GM10847 (cell line): Measurements from ENCODE around the gene PDE4DIP.
"Not testable (repeated sequence)": the region's sequence is repeated elsewhere in the genome, so short reads cannot be mapped to it uniquely, and the experiment has no call there.

Source experiments
- POLR2A ChIP-seq: IDR thresholded peaks from 2 replicates; pipeline ENCODE4 v1.6.1; 2011; ENCODE audit not compliant: insufficient read length; ENCODE audit errors: extremely low read depth

PDE4DIP gene

DNA sequence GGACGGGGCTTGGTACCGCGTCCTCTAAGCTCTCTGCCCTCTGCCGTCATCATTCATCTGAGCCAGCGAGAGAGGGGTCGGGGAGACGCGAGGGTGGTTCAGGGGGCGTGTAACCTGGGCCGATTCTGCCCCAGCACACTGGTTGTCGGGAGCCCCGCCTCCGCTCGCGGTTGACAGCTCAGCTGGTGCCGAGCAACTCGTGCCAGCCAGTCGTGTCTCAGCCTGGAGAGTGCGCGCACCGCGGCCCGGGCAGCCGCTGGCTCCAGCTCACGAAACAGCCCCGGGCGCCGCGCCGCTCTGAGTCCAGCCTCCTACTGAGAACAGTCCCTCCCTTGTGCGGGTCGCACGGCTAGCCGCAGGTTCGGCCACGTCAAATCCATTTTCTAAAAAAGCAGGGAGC, at the start of gene PDE4DIP:
Gene PDE4DIP (plus strand): TSS at position 209 of the 400 bp plus-strand sequence. CDS start 347 bp downstream, outside the sequence.
- TF ChIP-seq POLR2A: not testable (repeated sequence)
